ENCODE results near the gene POLR1E.
"Not testable (repeated sequence)": the region's sequence is repeated elsewhere in the genome, so short reads cannot be mapped to it uniquely, and the experiment has no call there.

The POLR1E gene

GRCh38 chr9:37464426-37465248, 21.1 kb upstream of the POLR1E start:
- Histone ChIP-seq H3K4me3 (ENCODE audit: low read depth in 1 of 2, low read length in 2 of 2) (peak overlapping the region; percentile 64 to 85), H4K20me1 (ENCODE audit: insufficient read depth, low read length) (peaks cover 7% of the 10 kb centered on the region; the same call in 1 of the 2 replicates), H3K4me2 (ENCODE audit: insufficient read depth, low read length) (peak overlapping the region; percentile 99), H3K27me3 (ENCODE audit: insufficient read depth, low read length, poor library complexity) (no peaks in the 10 kb centered on the region), H3K27ac (ENCODE audit: low read length) (peak overlapping the region; percentile 89), H3K4me1 (ENCODE audit: insufficient read depth, low read length) (peaks cover 39% of the 10 kb centered on the region), H3K79me2 (ENCODE audit: insufficient read depth, low read length) (peaks cover 50% of the 10 kb centered on the region), H3K9me3 (ENCODE audit: insufficient read depth, low read length, severe bottlenecking) (no peaks in the 10 kb centered on the region), H2AFZ (ENCODE audit: low read depth, low read length) (peak overlapping the region; percentile 86), H3K9ac (ENCODE audit: low read depth, low read length) (peak overlapping the region; percentile 93), H3K36me3 (ENCODE audit: insufficient read depth, low read length) (no peaks in the 10 kb centered on the region; the same call in 1 of the 2 replicates)
- no peak for TF ChIP-seq CTCF (IDR thresholded peaks at IDR 0.05; ENCODE audit: borderline replicate concordance, extremely low read depth, low read length, poor library complexity, severe bottlenecking)
- ATAC-seq (ENCODE audit: insufficient read depth, low read depth) (peak; percentile 48), DNase-seq (no peak)

GRCh38 chr9:37465249-37466036, 20.3 kb upstream of the POLR1E start, which contains the start of gene ZBTB5:
TSS of gene ZBTB5 (minus strand) at chr9:37465450. CDS start at chr9:37442551, 22,899 bp downstream.
- peaks cover 46% of the 10 kb centered on the region for H3K79me2 ChIP-seq (ENCODE audit: insufficient read depth, low read length)
- ATAC-seq (ENCODE audit: insufficient read depth, low read depth) (peak; percentile 83), DNase-seq (peak; percentile 97)
- H3K27ac ChIP-seq (ENCODE audit: low read length): peak within 1 kb of the TSS; percentile 93
- H3K36me3 ChIP-seq (ENCODE audit: insufficient read depth, low read length): no peaks in the 10 kb centered on the region; the same call in 1 of the 2 replicates
- H3K4me1 ChIP-seq (ENCODE audit: insufficient read depth, low read length): peaks cover 39% of the 10 kb centered on the region
- H2AFZ ChIP-seq (ENCODE audit: low read depth, low read length): peak within 1 kb of the TSS; percentile 98
- H3K9ac ChIP-seq (ENCODE audit: low read depth, low read length): peak within 1 kb of the TSS; percentile 93
- peaks cover 7% of the 10 kb centered on the region; the same call in 1 of the 2 replicates for H4K20me1 ChIP-seq (ENCODE audit: insufficient read depth, low read length)
- H3K4me2 ChIP-seq (ENCODE audit: insufficient read depth, low read length): peak within 1 kb of the TSS; percentile 99
- no peaks in the 10 kb centered on the region for H3K27me3 ChIP-seq (ENCODE audit: insufficient read depth, low read length, poor library complexity)
- no peaks in the 10 kb centered on the region for H3K9me3 ChIP-seq (ENCODE audit: insufficient read depth, low read length, severe bottlenecking)
- peak within 1 kb of the TSS; percentile 68 to 85 for H3K4me3 ChIP-seq (ENCODE audit: low read depth in 1 of 2, low read length in 2 of 2)
- TF ChIP-seq CTCF (IDR thresholded peaks at IDR 0.05; ENCODE audit: borderline replicate concordance, extremely low read depth, low read length, poor library complexity, severe bottlenecking) (no peak), EZH2 (IDR thresholded peaks at IDR 0.05; ENCODE audit: borderline replicate concordance, low read depth, low read length, severe bottlenecking) (no peak)

- peak overlapping the region; percentile 93 for H3K27ac ChIP-seq (ENCODE audit: low read length)
- peaks cover 7% of the 10 kb centered on the region; the same call in 1 of the 2 replicates for H4K20me1 ChIP-seq (ENCODE audit: insufficient read depth, low read length)
- no peaks in the 10 kb centered on the region for H3K27me3 ChIP-seq (ENCODE audit: insufficient read depth, low read length, poor library complexity)
- peak overlapping the region; percentile 98 for H2AFZ ChIP-seq (ENCODE audit: low read depth, low read length)
- DNase-seq (peak; percentile 30), ATAC-seq (ENCODE audit: insufficient read depth, low read depth) (no peak)
- peak overlapping the region; percentile 99 for H3K4me2 ChIP-seq (ENCODE audit: insufficient read depth, low read length)
- H3K79me2 ChIP-seq (ENCODE audit: insufficient read depth, low read length): peaks cover 39% of the 10 kb centered on the region
- H3K4me3 ChIP-seq (ENCODE audit: low read depth in 1 of 2, low read length in 2 of 2): peak overlapping the region; percentile 68 to 85
- peak overlapping the region; percentile 93 for H3K9ac ChIP-seq (ENCODE audit: low read depth, low read length)
- no peaks in the 10 kb centered on the region for H3K9me3 ChIP-seq (ENCODE audit: insufficient read depth, low read length, severe bottlenecking)
- H3K4me1 ChIP-seq (ENCODE audit: insufficient read depth, low read length): peaks cover 39% of the 10 kb centered on the region
- TF ChIP-seq EZH2 (IDR thresholded peaks at IDR 0.05; ENCODE audit: borderline replicate concordance, low read depth, low read length, severe bottlenecking) (no peak), CTCF (IDR thresholded peaks at IDR 0.05; ENCODE audit: borderline replicate concordance, extremely low read depth, low read length, poor library complexity, severe bottlenecking) (no peak)
- no peaks in the 10 kb centered on the region; the same call in 1 of the 2 replicates for H3K36me3 ChIP-seq (ENCODE audit: insufficient read depth, low read length)
These were observed 19.6 kb upstream of the POLR1E start for GRCh38 chr9:37466037-37466709.

- H3K4me2 ChIP-seq (ENCODE audit: insufficient read depth, low read length); H3K9me3 ChIP-seq (ENCODE audit: insufficient read depth, low read length, severe bottlenecking); H3K27me3 ChIP-seq (ENCODE audit: insufficient read depth, low read length, poor library complexity); H3K4me3 ChIP-seq (ENCODE audit: low read depth in 1 of 2, low read length in 2 of 2); H3K9ac ChIP-seq (ENCODE audit: low read depth, low read length); H2AFZ ChIP-seq (ENCODE audit: low read depth, low read length); DNase-seq; H3K36me3 ChIP-seq (ENCODE audit: insufficient read depth, low read length); H3K27ac ChIP-seq (ENCODE audit: low read length); ATAC-seq (ENCODE audit: insufficient read depth, low read depth); H4K20me1 ChIP-seq (ENCODE audit: insufficient read depth, low read length): not testable (repeated sequence)
- H3K4me1 ChIP-seq (ENCODE audit: insufficient read depth, low read length): peaks cover 33% of the 10 kb centered on the region
- peaks cover 26% of the 10 kb centered on the region for H3K79me2 ChIP-seq (ENCODE audit: insufficient read depth, low read length)
These were observed 18.2 kb upstream of the POLR1E start for GRCh38 chr9:37467530-37467929.

Measured in DND-41 (cell line).